Sigmoid colon (tissue), 3 donors: ENCODE measurements around the gene ZNF581.

Experiments
- CTCF ChIP-seq, 4 experiments: fragments of 450-650 bp in 3 of 4; fragments of 200-600 bp in 1 of 4; IDR thresholded peaks; one replicate each; pipeline ENCODE4 v1.5.1; 2016 to 2019; ENCODE audit warnings: antibody characterized with exemption in 4 of 4, mild to moderate bottlenecking in 3 of 4, moderate library complexity in 2 of 4
- POLR2A ChIP-seq, 2 donors: fragments of 450-650 bp; IDR thresholded peaks; one replicate each; pipeline ENCODE4 v1.6.1; 2016; ENCODE audit warnings: antibody characterized with exemption in 2 of 2, mild to moderate bottlenecking in 2 of 2, moderate library complexity in 2 of 2

- TF ChIP-seq POLR2A (IDR thresholded peaks at IDR 0.05) (no peak), CTCF (IDR thresholded peaks at IDR 0.05) (no peak)
Observed at GRCh38 chr19:55660404-55660803, 17.0 kb downstream of the ZNF581 start.
